ENCODE measurements around the gene ATF5. TPM values are rescaled to one million over a fixed set of nuclear protein-coding genes. Genes with fewer than 3 reads are reported as not detected.

Gene ATF5
- total and polyA plus RNA-seq, 2 of the 13 experiments (the other 11 are each of a cell fraction or from before 2014, with no cell fraction given): 5.2 to 10.3 TPM

DNA sequence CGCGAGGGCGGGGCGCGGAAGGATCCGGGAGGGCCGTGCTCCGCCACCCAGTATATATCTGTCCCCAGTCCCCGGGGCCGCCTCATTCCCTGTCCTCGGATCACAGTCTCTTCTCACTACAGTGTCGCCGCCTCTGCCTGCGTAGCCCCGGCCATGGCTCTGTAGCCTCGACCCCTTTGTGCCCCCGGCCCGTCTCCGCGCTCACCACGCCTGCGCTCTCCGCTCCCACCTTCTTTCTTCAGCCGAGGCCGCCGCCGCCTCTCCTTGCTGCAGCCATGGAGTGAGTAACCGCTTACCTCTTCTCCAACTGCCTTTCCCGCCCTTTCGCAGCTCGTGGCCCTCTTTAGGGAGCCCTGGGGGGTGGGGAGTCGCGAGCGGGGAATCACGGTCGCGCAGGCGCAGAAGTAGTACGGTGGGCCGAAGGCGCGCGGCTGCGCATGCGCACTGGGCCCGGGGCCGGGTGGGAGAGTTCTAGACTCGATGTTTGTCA, at the start of gene ATF5, which contains the start of gene NUP62 (continued):
- TF ChIP-seq AKNA (CRISPR knock-in tag; IDR thresholded peaks at IDR 0.05; ENCODE audit: borderline replicate concordance) (no peak), DRAP1 (CRISPR knock-in tag; IDR thresholded peaks at IDR 0.05) (no peak), NR2F1 (CRISPR knock-in tag; IDR thresholded peaks at IDR 0.05) (no peak), ZNF720 (CRISPR knock-in tag; IDR thresholded peaks at IDR 0.05) (no peak), SP140L (CRISPR knock-in tag; IDR thresholded peaks at IDR 0.05; ENCODE audit: borderline replicate concordance) (peak; percentile 93; the same call in 1 of the 2 replicates), IKZF1 (IDR thresholded peaks at IDR 0.05) (no peak), CBX5 (CRISPR knock-in tag; IDR thresholded peaks at IDR 0.05; ENCODE audit: borderline replicate concordance) (peak; percentile 60; the same call in 1 of the 2 replicates), PRMT3 (CRISPR knock-in tag; IDR thresholded peaks at IDR 0.05; ENCODE audit: borderline replicate concordance, low read depth) (peak; percentile 98; the same call in 1 of the 2 replicates), ZNF644 (CRISPR knock-in tag; IDR thresholded peaks at IDR 0.05; ENCODE audit: low read depth) (no peak), RXRA (CRISPR knock-in tag; IDR thresholded peaks at IDR 0.05) (peak; percentile 61; the same call in 1 of the 2 replicates), ZBTB44 (CRISPR knock-in tag; IDR thresholded peaks at IDR 0.05) (no peak), KLF11 (CRISPR knock-in tag; IDR thresholded peaks at IDR 0.05) (0 out of 2 replicates have a peak, but pooled peaks have one; percentile 69), ZNF788 (CRISPR knock-in tag; IDR thresholded peaks at IDR 0.05; ENCODE audit: borderline replicate concordance) (0 out of 2 replicates have a peak, but pooled peaks have one; percentile 7), ARNT (IDR thresholded peaks at IDR 0.05) (no peak), ZNF101 (CRISPR knock-in tag; IDR thresholded peaks at IDR 0.05; ENCODE audit: borderline replicate concordance, low read depth) (no peak; the same call in 1 of the 2 replicates), ELF4 (CRISPR knock-in tag; IDR thresholded peaks at IDR 0.05; ENCODE audit: borderline replicate concordance) (peak; percentile 85)
- TF ChIP-seq, protein P1, sequence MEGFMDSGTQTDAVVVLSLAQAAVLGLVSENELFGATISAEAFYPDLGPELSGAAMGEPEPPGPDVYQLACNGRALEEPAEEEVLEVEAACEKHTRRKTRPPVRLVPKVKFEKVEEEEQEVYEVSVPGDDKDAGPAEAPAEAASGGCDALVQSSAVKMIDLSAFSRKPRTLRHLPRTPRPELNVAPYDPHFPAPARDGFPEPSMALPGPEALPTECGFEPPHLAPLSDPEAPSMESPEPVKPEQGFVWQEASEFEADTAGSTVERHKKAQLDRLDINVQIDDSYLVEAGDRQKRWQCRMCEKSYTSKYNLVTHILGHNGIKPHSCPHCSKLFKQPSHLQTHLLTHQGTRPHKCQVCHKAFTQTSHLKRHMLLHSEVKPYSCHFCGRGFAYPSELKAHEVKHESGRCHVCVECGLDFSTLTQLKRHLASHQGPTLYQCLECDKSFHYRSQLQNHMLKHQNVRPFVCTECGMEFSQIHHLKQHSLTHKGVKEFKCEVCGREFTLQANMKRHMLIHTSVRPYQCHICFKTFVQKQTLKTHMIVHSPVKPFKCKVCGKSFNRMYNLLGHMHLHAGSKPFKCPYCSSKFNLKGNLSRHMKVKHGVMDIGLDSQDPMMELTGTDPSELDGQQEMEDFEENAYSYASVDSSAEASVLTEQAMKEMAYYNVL (CRISPR knock-in tag; IDR thresholded peaks at IDR 0.05; ENCODE audit: borderline replicate concordance): peak; percentile 52
- TF ChIP-seq, protein P2, sequence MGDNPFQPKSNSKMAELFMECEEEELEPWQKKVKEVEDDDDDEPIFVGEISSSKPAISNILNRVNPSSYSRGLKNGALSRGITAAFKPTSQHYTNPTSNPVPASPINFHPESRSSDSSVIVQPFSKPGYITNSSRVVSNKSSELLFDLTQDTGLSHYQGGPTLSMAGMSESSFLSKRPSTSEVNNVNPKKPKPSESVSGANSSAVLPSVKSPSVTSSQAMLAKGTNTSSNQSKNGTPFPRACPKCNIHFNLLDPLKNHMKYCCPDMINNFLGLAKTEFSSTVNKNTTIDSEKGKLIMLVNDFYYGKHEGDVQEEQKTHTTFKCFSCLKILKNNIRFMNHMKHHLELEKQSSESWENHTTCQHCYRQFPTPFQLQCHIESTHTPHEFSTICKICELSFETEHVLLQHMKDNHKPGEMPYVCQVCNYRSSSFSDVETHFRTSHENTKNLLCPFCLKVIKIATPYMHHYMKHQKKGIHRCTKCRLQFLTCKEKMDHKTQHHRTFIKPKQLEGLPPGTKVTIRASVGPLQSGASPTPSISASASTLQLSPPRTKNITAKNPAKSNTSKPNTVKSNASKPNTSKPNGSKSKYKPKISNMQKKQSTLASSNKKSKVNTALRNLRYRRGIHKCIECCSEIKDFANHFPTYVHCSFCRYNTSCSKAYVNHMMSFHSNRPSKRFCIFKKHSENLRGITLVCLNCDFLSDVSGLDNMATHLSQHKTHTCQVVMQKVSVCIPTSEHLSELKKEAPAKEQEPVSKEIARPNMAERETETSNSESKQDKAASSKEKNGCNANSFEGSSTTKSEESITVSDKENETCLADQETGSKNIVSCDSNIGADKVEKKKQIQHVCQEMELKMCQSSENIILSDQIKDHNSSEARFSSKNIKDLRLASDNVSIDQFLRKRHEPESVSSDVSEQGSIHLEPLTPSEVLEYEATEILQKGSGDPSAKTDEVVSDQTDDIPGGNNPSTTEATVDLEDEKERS (CRISPR knock-in tag; IDR thresholded peaks at IDR 0.05): peak; percentile 64; the same call in 1 of the 2 replicates
